HepG2 (cell line): ENCODE measurements around the gene ERMARD. TPM values are rescaled to one million over a fixed set of nuclear protein-coding genes. Genes with fewer than 3 reads are reported as not detected.
A peak's percentile ranks its signal among the peaks of the same experiment; 100 is the strongest.

Source experiments
- ATF1 ChIP-seq: IDR thresholded peaks from 2 replicates; pipeline ENCODE4 v1.6.1; 2016; ENCODE audit warnings: mild to moderate bottlenecking, control low read depth
- DPF2 ChIP-seq: sonication (generic); formaldehyde crosslinking; IDR thresholded peaks from 2 replicates; pipeline ENCODE4 v1.4.0; 2020; ENCODE audit warnings: mild to moderate bottlenecking, low read depth, missing genetic modification reagents, borderline replicate concordance
- EHMT2 ChIP-seq: fragments of 200-600 bp; sonication (generic); IDR thresholded peaks from 2 replicates; pipeline ENCODE4 v1.7.0; 2017; ENCODE audit warnings: antibody characterized with exemption, low read depth, low read length, borderline replicate concordance
- GATAD2A ChIP-seq: IDR thresholded peaks from 2 replicates; pipeline ENCODE4 v1.6.1; 2016
- HOXA3 ChIP-seq: sonication (generic); formaldehyde crosslinking; IDR thresholded peaks from 2 replicates; pipeline ENCODE4 v1.5.0; 2020; ENCODE audit warnings: missing genetic modification reagents
- IKZF1 ChIP-seq: fragments of 450-650 bp; IDR thresholded peaks from 2 replicates; pipeline ENCODE4 v1.7.1; 2016
- KIAA2018 ChIP-seq: sonication (generic); formaldehyde crosslinking; IDR thresholded peaks from 2 replicates; pipeline ENCODE4 v1.5.0; 2020; ENCODE audit warnings: mild to moderate bottlenecking, missing genetic modification reagents, borderline replicate concordance
- NAIF1 ChIP-seq: sonication (generic); formaldehyde crosslinking; IDR thresholded peaks from 2 replicates; pipeline ENCODE4 v1.5.0; 2020; ENCODE audit warnings: mild to moderate bottlenecking, missing genetic modification reagents, borderline replicate concordance
- PLRG1 ChIP-seq: fragments of 450-650 bp; conservative IDR thresholded peaks from 2 replicates; pipeline ENCODE4 v1.6.1; 2016
- U2AF2 ChIP-seq: fragments of 200-400 bp; formaldehyde crosslinking; IDR thresholded peaks from 2 replicates; pipeline ENCODE4 v1.6.1; 2017; ENCODE audit warnings: low read depth, mild to moderate bottlenecking, low read length
- ZC3H13 ChIP-seq: sonication (generic); formaldehyde crosslinking; IDR thresholded peaks from 2 replicates; pipeline ENCODE4 v1.8.1; 2023; ENCODE audit warnings: mild to moderate bottlenecking, missing genetic modification reagents, moderate library complexity
- ZNF383 ChIP-seq: sonication (generic); formaldehyde crosslinking; IDR thresholded peaks from 2 replicates; pipeline ENCODE4 v1.4.0; 2020; ENCODE audit warnings: missing genetic modification reagents, mild to moderate bottlenecking, borderline replicate concordance
- ZNF431 ChIP-seq: sonication (generic); formaldehyde crosslinking; IDR thresholded peaks from 2 replicates; pipeline ENCODE4 v1.9.0; 2022; ENCODE audit warnings: missing genetic modification reagents, low read depth, mild to moderate bottlenecking, borderline replicate concordance
- ZNF569 ChIP-seq: sonication (generic); formaldehyde crosslinking; IDR thresholded peaks from 2 replicates; pipeline ENCODE4 v1.5.0; 2020; ENCODE audit warnings: mild to moderate bottlenecking, missing genetic modification reagents, moderate library complexity, borderline replicate concordance
- polyA plus RNA-seq, 8 experiments: library from polyadenylated mRNA; depleted of rRNA in 3 of 8; stranded (reverse) in 7 of 8; unstranded in 1 of 8; fragments of >200 nt; fragmentation: Illumina TruSeq in 4 of 8; extraction: Trizol in 4 of 8; gene quantifications; 2 replicates each; pipeline versions ENCODE4 v1.2.1 to v1.2.3, GENCODE V29; 2011 to 2016; ENCODE audit warnings: low read depth in 4 of 8, missing spikeins in 1 of 8, mixed read lengths in 1 of 8; ENCODE audit not compliant: insufficient read depth in 1 of 8
- total RNA-seq, 5 experiments: library from RNA; depleted of rRNA; stranded (reverse); fragments of >200 nt; fragmentation: Illumina TruSeq; extraction: Trizol; gene quantifications; 2 replicates each; pipeline ENCODE4 v1.2.3, GENCODE V29; 2016; ENCODE audit warnings: low read depth in 1 of 5
- TF ChIP-seq, protein P1 (sequence below): sonication (generic); formaldehyde crosslinking; IDR thresholded peaks from 2 replicates; pipeline ENCODE4 v1.4.0; 2020; ENCODE audit warnings: missing genetic modification reagents, mild to moderate bottlenecking, borderline replicate concordance
- TF ChIP-seq, protein P2 (sequence below): sonication (generic); formaldehyde crosslinking; IDR thresholded peaks from 2 replicates; pipeline ENCODE4 v1.5.0; 2020; ENCODE audit warnings: missing genetic modification reagents

The ERMARD gene
- total and polyA plus RNA-seq, 2 of the 13 experiments (the other 11 are each of a cell fraction or from before 2014, with no cell fraction given), result 8.8 to 10.7 TPM

DNA sequence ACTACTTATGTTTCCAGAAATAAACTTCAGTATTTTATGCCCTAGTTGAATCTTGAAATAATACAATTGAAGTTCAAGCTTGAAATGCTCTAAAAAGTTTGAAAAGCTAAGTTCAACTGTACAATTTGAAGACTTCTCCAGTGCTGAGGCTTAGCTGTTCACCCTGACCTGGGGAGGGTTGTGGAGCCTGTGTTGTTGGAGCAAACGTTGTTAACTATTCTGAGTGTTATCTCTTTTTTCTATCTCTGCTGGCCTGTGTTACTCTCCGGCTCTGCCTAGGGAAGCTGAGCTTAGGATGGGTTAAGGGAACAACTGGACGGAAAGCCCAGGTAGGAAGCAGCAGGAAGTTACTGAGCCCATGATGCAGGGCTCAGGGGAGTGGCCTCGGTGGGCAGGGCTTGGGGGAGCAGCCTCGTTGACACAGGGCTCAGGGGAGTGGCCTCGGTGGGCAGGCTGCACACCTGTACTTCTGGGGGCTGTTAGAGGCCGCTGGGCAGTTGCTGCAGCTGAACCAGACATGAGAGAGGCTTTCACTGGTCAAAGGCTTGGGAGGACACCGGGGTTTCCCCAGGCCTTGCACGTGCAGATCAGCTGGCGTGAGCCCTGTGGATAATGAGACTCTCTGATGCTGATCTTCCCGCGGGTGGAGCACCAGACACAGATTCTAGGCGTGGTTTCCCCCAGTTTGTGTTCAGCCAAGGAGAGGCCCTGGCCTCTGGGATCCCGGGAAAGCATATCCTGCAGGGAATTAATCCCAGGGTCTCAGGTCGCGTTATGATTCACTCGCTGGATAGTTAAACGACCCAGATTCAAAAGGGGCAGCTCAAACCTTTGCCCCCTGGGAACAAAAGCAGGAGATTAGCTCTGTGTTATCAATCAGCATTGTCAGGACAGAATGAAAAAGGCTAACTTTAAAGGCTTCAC lies 58.9 kb downstream of the ERMARD start (continued):
- no peak for TF ChIP-seq NAIF1 (CRISPR knock-in tag)
- TF ChIP-seq ATF1, result no peak
- no peak for TF ChIP-seq U2AF2
- peak; percentile 36; the same call in 1 of the 2 replicates for TF ChIP-seq GATAD2A (CRISPR knock-in tag)
- no peak for TF ChIP-seq DPF2 (CRISPR knock-in tag)
- TF ChIP-seq, protein P1, sequence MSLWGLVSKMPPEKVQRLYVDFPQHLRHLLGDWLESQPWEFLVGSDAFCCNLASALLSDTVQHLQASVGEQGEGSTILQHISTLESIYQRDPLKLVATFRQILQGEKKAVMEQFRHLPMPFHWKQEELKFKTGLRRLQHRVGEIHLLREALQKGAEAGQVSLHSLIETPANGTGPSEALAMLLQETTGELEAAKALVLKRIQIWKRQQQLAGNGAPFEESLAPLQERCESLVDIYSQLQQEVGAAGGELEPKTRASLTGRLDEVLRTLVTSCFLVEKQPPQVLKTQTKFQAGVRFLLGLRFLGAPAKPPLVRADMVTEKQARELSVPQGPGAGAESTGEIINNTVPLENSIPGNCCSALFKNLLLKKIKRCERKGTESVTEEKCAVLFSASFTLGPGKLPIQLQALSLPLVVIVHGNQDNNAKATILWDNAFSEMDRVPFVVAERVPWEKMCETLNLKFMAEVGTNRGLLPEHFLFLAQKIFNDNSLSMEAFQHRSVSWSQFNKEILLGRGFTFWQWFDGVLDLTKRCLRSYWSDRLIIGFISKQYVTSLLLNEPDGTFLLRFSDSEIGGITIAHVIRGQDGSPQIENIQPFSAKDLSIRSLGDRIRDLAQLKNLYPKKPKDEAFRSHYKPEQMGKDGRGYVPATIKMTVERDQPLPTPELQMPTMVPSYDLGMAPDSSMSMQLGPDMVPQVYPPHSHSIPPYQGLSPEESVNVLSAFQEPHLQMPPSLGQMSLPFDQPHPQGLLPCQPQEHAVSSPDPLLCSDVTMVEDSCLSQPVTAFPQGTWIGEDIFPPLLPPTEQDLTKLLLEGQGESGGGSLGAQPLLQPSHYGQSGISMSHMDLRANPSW (CRISPR knock-in tag), result no peak
- no peak for TF ChIP-seq ZC3H13
- TF ChIP-seq ZNF569 (CRISPR knock-in tag), result no peak
- TF ChIP-seq IKZF1, result no peak
- TF ChIP-seq HOXA3, result peak; percentile 57; the same call in 1 of the 2 replicates
- TF ChIP-seq KIAA2018 (CRISPR knock-in tag), result no peak
- TF ChIP-seq, protein P2, sequence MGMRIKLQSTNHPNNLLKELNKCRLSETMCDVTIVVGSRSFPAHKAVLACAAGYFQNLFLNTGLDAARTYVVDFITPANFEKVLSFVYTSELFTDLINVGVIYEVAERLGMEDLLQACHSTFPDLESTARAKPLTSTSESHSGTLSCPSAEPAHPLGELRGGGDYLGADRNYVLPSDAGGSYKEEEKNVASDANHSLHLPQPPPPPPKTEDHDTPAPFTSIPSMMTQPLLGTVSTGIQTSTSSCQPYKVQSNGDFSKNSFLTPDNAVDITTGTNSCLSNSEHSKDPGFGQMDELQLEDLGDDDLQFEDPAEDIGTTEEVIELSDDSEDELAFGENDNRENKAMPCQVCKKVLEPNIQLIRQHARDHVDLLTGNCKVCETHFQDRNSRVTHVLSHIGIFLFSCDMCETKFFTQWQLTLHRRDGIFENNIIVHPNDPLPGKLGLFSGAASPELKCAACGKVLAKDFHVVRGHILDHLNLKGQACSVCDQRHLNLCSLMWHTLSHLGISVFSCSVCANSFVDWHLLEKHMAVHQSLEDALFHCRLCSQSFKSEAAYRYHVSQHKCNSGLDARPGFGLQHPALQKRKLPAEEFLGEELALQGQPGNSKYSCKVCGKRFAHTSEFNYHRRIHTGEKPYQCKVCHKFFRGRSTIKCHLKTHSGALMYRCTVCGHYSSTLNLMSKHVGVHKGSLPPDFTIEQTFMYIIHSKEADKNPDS (CRISPR knock-in tag), result no peak
- no peak for TF ChIP-seq EHMT2
- TF ChIP-seq ZNF431 (CRISPR knock-in tag), result no peak
- no peak for TF ChIP-seq ZNF383 (CRISPR knock-in tag)
- no peak for TF ChIP-seq PLRG1
